Ishikawa (cell line): ENCODE data around the gene POT1.
A peak's percentile ranks its signal among the peaks of the same experiment; 100 is the strongest.

Experiments used
- CEBPB ChIP-seq: IDR thresholded peaks from 2 replicates; pipeline ENCODE4 v1.6.1; 2012
- CREB1 ChIP-seq: IDR thresholded peaks from 2 replicates; pipeline ENCODE4 v1.6.1; 2012; ENCODE audit warnings: low read depth
- EGR1 ChIP-seq: IDR thresholded peaks from 2 replicates; pipeline ENCODE4 v1.6.1; 2012
- EP300 ChIP-seq: IDR thresholded peaks from 2 replicates; pipeline ENCODE4 v1.6.1; 2012; ENCODE audit warnings: borderline replicate concordance
- FOXM1 ChIP-seq: IDR thresholded peaks from 2 replicates; pipeline ENCODE4 v1.6.1; 2012; ENCODE audit warnings: low read depth, borderline replicate concordance
- NFIC ChIP-seq: IDR thresholded peaks from 2 replicates; pipeline ENCODE4 v1.6.1; 2012
- RAD21 ChIP-seq: IDR thresholded peaks from 2 replicates; pipeline ENCODE4 v1.6.1; 2012; ENCODE audit warnings: low read depth
- TAF1 ChIP-seq: IDR thresholded peaks from 2 replicates; pipeline ENCODE4 v1.6.1; 2012; ENCODE audit warnings: low read depth, mild to moderate bottlenecking
- TCF12 ChIP-seq: IDR thresholded peaks from 2 replicates; pipeline ENCODE4 v1.6.1; 2012; ENCODE audit warnings: low read depth
- TEAD4 ChIP-seq: IDR thresholded peaks from 2 replicates; pipeline ENCODE4 v1.6.1; 2012
- YY1 ChIP-seq: IDR thresholded peaks from 2 replicates; pipeline ENCODE4 v1.6.1; 2012; ENCODE audit warnings: low read depth
- ZBTB7A ChIP-seq: IDR thresholded peaks from 2 replicates; pipeline ENCODE4 v1.6.1; 2012; ENCODE audit warnings: low read depth
- TF ChIP-seq, protein P1 (sequence below): IDR thresholded peaks from 2 replicates; pipeline ENCODE4 v1.6.1; 2012
- TF ChIP-seq, protein P2 (sequence below): IDR thresholded peaks from 2 replicates; pipeline ENCODE4 v1.6.1; 2012; ENCODE audit warnings: low read depth, mild to moderate bottlenecking
- TF ChIP-seq, protein P3 (sequence below): IDR thresholded peaks from 2 replicates; pipeline ENCODE4 v1.6.1; 2012

Gene POT1, protein sequence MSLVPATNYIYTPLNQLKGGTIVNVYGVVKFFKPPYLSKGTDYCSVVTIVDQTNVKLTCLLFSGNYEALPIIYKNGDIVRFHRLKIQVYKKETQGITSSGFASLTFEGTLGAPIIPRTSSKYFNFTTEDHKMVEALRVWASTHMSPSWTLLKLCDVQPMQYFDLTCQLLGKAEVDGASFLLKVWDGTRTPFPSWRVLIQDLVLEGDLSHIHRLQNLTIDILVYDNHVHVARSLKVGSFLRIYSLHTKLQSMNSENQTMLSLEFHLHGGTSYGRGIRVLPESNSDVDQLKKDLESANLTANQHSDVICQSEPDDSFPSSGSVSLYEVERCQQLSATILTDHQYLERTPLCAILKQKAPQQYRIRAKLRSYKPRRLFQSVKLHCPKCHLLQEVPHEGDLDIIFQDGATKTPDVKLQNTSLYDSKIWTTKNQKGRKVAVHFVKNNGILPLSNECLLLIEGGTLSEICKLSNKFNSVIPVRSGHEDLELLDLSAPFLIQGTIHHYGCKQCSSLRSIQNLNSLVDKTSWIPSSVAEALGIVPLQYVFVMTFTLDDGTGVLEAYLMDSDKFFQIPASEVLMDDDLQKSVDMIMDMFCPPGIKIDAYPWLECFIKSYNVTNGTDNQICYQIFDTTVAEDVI

DNA sequence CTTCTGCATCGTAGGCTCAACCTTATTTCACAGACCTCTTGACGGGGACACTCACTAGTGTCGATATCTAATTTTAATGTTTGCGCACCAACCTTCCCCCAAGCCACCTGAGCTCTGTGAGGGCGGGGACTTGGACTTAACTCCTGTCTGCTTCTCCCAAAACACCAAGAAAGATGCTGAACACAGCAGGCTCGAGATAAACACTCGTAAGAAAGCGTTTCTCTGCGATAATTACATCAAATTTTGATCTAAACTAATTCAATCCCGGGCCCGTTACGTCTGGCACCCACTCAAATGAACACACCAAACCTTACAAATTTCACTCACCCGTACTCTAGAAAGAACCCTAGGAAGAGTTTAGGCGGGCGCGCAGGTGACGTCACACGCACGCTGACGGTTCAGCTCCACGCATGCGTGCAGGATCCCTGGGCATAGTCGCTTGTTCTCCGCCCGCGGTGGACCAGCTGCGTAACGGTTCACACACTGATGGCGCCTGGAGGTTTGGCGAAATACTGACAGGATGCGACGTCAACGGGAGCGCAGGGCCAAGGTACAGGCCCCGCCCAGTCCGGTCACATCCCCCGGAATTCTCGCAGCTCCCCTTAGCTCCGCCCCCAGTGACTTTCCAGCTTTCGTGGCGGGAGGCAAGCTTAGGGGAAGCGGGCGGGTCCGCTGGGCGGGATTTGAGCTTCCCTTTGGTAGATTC lies at the start of gene POT1:
Gene POT1 (minus strand): TSS at position 359 of the 706 bp plus-strand sequence. CDS start 32,652 bp downstream, outside the sequence.
- TF ChIP-seq YY1 (peak; percentile 81), EP300 (no peak), FOXM1 (no peak), EGR1 (no peak), TAF1 (no peak; the same call in none of the 2 replicates), TCF12 (no peak), CREB1 (peak; percentile 95), ZBTB7A (no peak), TEAD4 (0 out of 2 replicates have a peak, but pooled peaks have one; percentile 52), NFIC (peak; percentile 57; the same call in 1 of the 2 replicates), RAD21 (no peak), CEBPB (0 out of 2 replicates have a peak, but pooled peaks have one; percentile 15)
- TF ChIP-seq, protein P1, sequence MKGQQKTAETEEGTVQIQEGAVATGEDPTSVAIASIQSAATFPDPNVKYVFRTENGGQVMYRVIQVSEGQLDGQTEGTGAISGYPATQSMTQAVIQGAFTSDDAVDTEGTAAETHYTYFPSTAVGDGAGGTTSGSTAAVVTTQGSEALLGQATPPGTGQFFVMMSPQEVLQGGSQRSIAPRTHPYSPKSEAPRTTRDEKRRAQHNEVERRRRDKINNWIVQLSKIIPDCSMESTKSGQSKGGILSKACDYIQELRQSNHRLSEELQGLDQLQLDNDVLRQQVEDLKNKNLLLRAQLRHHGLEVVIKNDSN = no peak
- TF ChIP-seq, protein P2, sequence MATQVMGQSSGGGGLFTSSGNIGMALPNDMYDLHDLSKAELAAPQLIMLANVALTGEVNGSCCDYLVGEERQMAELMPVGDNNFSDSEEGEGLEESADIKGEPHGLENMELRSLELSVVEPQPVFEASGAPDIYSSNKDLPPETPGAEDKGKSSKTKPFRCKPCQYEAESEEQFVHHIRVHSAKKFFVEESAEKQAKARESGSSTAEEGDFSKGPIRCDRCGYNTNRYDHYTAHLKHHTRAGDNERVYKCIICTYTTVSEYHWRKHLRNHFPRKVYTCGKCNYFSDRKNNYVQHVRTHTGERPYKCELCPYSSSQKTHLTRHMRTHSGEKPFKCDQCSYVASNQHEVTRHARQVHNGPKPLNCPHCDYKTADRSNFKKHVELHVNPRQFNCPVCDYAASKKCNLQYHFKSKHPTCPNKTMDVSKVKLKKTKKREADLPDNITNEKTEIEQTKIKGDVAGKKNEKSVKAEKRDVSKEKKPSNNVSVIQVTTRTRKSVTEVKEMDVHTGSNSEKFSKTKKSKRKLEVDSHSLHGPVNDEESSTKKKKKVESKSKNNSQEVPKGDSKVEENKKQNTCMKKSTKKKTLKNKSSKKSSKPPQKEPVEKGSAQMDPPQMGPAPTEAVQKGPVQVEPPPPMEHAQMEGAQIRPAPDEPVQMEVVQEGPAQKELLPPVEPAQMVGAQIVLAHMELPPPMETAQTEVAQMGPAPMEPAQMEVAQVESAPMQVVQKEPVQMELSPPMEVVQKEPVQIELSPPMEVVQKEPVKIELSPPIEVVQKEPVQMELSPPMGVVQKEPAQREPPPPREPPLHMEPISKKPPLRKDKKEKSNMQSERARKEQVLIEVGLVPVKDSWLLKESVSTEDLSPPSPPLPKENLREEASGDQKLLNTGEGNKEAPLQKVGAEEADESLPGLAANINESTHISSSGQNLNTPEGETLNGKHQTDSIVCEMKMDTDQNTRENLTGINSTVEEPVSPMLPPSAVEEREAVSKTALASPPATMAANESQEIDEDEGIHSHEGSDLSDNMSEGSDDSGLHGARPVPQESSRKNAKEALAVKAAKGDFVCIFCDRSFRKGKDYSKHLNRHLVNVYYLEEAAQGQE = no peak
- TF ChIP-seq, protein P3, sequence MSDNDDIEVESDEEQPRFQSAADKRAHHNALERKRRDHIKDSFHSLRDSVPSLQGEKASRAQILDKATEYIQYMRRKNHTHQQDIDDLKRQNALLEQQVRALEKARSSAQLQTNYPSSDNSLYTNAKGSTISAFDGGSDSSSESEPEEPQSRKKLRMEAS = peak; percentile 94

DNA sequence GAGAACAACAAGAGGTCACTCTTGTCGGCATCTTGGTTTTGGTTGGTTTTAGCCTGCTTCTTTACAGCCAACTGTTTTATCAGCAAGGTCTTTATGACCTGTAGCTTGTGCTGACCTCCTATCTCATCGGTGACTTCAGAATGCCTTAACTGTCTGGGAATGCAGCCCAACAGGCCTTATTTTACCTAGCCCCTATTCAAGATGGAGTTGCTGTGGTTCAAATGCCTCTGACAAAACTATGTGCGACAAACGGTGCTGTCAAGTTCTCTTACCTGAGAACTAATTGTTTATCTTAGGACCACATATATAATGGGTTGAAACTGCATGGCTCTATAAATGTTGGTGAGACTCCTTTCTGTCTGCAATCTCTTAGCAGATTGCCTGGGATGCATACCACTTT lies 35.9 kb upstream of the POT1 start:
- TF ChIP-seq TEAD4 (no peak), NFIC (no peak), YY1 (no peak), FOXM1 (no peak), ZBTB7A (no peak), EGR1 (no peak), RAD21 (no peak), TCF12 (no peak), EP300 (no peak), CEBPB (no peak)
- TF ChIP-seq, protein P1 = no peak
- TF ChIP-seq, protein P2 = no peak
- TF ChIP-seq, protein P3 = no peak

DNA sequence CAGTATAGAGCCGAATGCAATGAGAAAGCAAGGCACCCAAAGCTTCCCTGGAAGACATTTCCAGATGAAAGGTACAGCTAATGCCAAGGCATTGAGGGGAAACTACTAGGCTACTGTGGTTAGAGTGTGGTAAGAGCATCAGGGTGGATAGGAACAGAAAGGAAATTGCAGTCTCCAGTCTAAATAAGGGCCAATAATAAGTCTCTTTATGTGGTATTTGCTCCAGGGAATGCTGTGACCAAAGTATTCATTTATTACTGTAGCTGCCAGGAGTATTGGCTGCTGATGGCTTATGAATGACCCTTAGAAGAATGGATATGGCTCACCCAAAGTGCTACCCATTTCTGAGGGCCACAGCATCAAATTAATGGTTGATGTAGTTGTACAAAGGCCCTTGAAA lies 30.1 kb upstream of the POT1 start:
- no peak for TF ChIP-seq TEAD4
- TF ChIP-seq ZBTB7A = no peak
- TF ChIP-seq, protein P2 = no peak
- no peak for TF ChIP-seq EGR1
- no peak for TF ChIP-seq EP300
- TF ChIP-seq, protein P1 = no peak
- TF ChIP-seq RAD21 = no peak
